Measurements from ENCODE around the gene FAM13B.

- TF ChIP-seq CTCF (IDR thresholded peaks at IDR 0.05; ENCODE audit: low read length), result no peak
- no peak for TF ChIP-seq EZH2 (IDR thresholded peaks at IDR 0.05; ENCODE audit: borderline replicate concordance, low read length)
Measured at GRCh38 chr5:137935694-137936093, 97.2 kb downstream of the FAM13B start.

Data from OCI-LY1 (cell line).